SU-DHL-6 (cell line): ENCODE results near the gene GNAI2.

Experiments used
- H2AFZ ChIP-seq: fragments of 200-600 bp; sonication (generic); 2 replicates; pipeline ENCODE4 v1.6.1; 2014; ENCODE audit warnings: low read depth, mild to moderate bottlenecking, moderate library complexity, mixed read lengths, antibody characterized with exemption, low read length; ENCODE audit not compliant: severe bottlenecking
- H3F3A ChIP-seq: fragments of 200-600 bp; shearing (Covaris generic); 2 replicates; pipeline ENCODE4 v1.6.0; 2016; ENCODE audit warnings: antibody characterized with exemption, mild to moderate bottlenecking; ENCODE audit not compliant: insufficient read depth
- H3K27ac ChIP-seq: fragments of 200-600 bp; sonication (generic); 2 replicates; pipeline ENCODE4 v1.5.1; 2016; ENCODE audit warnings: low read depth, mild to moderate bottlenecking, low read length, moderate library complexity, mixed read lengths
- H3K27me3 ChIP-seq: fragments of 200-600 bp; sonication (generic), shearing (Covaris generic); 2 replicates; pipeline ENCODE4 v1.6.0; 2014; ENCODE audit warnings: mild to moderate bottlenecking, low read length
- H3K36me3 ChIP-seq: fragments of 200-600 bp; sonication (generic); 2 replicates; pipeline ENCODE4 v1.6.1; 2014; ENCODE audit warnings: mild to moderate bottlenecking, low read length, mixed read lengths
- H3K4me2 ChIP-seq: fragments of 300-600, 200-600 bp; shearing (Covaris generic), sonication (generic); 2 replicates; pipeline ENCODE4 v1.6.0; 2014; ENCODE audit warnings: low read length, low read depth, mild to moderate bottlenecking; ENCODE audit not compliant: poor library complexity, severe bottlenecking
- H3K4me3 ChIP-seq: fragments of 200-600 bp; sonication (generic); 2 replicates; pipeline ENCODE4 v1.5.1; 2014; ENCODE audit warnings: antibody characterized with exemption, low read length, mild to moderate bottlenecking, mixed read lengths; ENCODE audit not compliant: insufficient read depth, poor library complexity, severe bottlenecking
- H3K79me2 ChIP-seq: fragments of 200-600 bp; sonication (generic); 2 replicates; pipeline ENCODE4 v1.6.1; 2014; ENCODE audit warnings: mild to moderate bottlenecking, low read length, moderate library complexity; ENCODE audit not compliant: insufficient read depth
- H3K9ac ChIP-seq: fragments of 200-600 bp; sonication (generic); 2 replicates; pipeline ENCODE4 v1.7.0; 2014; ENCODE audit warnings: mild to moderate bottlenecking, low read length
- H3K9me2 ChIP-seq: fragments of 200-600 bp; sonication (generic); replicated peaks from 2 replicates; pipeline ENCODE4 v1.6.1; 2014; ENCODE audit warnings: low read length; ENCODE audit not compliant: insufficient read depth
- H3K9me3 ChIP-seq: fragments of 200-600 bp; sonication (generic); 2 replicates; pipeline ENCODE4 v1.6.1; 2014; ENCODE audit warnings: low read length, mixed read lengths; ENCODE audit not compliant: insufficient read depth
- H4K20me1 ChIP-seq: fragments of 200-600 bp; sonication (generic); 2 replicates; pipeline ENCODE4 v1.6.1; 2014; ENCODE audit warnings: low read depth, mild to moderate bottlenecking, antibody characterized with exemption, low read length, moderate library complexity, mixed read lengths
- EZH2phosphoT487 ChIP-seq: fragments of 200-600 bp; sonication (generic), shearing (Covaris generic); conservative IDR thresholded peaks from 2 replicates; pipeline ENCODE4 v1.6.1; 2018; ENCODE audit warnings: mild to moderate bottlenecking, antibody characterized with exemption, low read length, moderate library complexity, mixed read lengths
- TF ChIP-seq, protein P1 (sequence below): fragments of 200-600 bp; sonication (generic); IDR thresholded peaks from one replicate; pipeline ENCODE4 v1.5.1; 2017; ENCODE audit warnings: antibody characterized with exemption, mild to moderate bottlenecking, low read length, moderate library complexity; ENCODE audit not compliant: insufficient read depth, poor library complexity, severe bottlenecking

Gene GNAI2

DNA sequence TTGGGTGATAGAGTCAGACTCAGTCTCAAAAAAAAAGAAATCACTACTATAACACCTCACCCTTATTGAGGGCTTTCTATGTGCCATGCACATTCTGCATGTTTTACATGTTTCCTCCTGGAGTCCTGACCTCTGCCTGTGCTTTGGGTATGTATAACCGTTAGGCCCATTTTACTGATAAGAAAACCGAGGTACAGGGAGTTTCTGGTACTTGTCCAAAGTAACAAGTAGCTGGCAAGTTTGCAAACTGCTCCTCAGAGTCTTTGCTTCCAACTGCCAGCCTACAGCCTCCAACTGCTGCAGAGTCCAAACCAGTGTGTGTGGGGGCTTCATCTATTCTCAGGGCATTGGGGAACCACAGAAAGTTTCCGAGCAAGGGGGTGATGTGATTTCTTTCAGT lies 3.7 kb upstream of the GNAI2 start:
- Histone ChIP-seq H4K20me1 (no peaks in the 10 kb centered on the region), H3K9ac (no peak overlapping the region), H3K27me3 (no peaks in the 10 kb centered on the region), H3K4me2 (no peak overlapping the region), H3K36me3 (no peaks in the 10 kb centered on the region), H3K9me2 (no peaks in the 10 kb centered on the region), H3K27ac (no peak overlapping the region), H3F3A (no peaks in the 10 kb centered on the region), H3K9me3 (no peaks in the 10 kb centered on the region), H2AFZ (no peak overlapping the region), H3K79me2 (peaks cover 12% of the 10 kb centered on the region), H3K4me3 (no peak overlapping the region)
- TF ChIP-seq, protein P1, sequence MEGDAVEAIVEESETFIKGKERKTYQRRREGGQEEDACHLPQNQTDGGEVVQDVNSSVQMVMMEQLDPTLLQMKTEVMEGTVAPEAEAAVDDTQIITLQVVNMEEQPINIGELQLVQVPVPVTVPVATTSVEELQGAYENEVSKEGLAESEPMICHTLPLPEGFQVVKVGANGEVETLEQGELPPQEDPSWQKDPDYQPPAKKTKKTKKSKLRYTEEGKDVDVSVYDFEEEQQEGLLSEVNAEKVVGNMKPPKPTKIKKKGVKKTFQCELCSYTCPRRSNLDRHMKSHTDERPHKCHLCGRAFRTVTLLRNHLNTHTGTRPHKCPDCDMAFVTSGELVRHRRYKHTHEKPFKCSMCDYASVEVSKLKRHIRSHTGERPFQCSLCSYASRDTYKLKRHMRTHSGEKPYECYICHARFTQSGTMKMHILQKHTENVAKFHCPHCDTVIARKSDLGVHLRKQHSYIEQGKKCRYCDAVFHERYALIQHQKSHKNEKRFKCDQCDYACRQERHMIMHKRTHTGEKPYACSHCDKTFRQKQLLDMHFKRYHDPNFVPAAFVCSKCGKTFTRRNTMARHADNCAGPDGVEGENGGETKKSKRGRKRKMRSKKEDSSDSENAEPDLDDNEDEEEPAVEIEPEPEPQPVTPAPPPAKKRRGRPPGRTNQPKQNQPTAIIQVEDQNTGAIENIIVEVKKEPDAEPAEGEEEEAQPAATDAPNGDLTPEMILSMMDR = no peak
- no peak for TF ChIP-seq EZH2phosphoT487

DNA sequence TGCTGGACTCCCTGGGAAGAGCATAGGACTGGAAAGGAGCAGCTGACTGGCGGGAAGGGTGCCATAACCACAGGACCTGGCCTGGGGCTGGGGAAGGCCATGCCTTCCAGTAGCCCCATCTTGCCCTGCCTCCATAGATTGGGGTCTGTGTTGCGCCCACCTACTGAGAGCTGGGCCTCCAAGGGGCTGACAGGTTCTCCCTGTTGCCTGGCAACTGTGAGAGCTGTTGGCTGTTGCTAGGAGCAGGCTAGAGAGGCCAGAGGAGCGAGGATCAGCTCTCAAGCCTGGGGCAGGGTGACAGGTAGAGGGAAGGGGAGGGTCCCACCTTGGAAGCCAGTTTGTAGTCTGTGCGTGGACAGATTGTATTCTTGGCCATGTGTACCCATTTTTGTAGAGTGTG lies 2.8 kb upstream of the GNAI2 start:
- Histone ChIP-seq H3K9me3 (no peaks in the 10 kb centered on the region), H4K20me1 (no peaks in the 10 kb centered on the region), H3K4me2 (no peak overlapping the region), H3K9me2 (no peaks in the 10 kb centered on the region), H3K4me3 (no peak overlapping the region), H3K27me3 (no peaks in the 10 kb centered on the region), H3K9ac (no peak overlapping the region), H3K79me2 (peaks cover 20% of the 10 kb centered on the region), H3F3A (no peaks in the 10 kb centered on the region), H3K27ac (no peak overlapping the region), H3K36me3 (no peaks in the 10 kb centered on the region), H2AFZ (no peak overlapping the region)
- TF ChIP-seq EZH2phosphoT487 = no peak
- TF ChIP-seq, protein P1 = no peak

DNA sequence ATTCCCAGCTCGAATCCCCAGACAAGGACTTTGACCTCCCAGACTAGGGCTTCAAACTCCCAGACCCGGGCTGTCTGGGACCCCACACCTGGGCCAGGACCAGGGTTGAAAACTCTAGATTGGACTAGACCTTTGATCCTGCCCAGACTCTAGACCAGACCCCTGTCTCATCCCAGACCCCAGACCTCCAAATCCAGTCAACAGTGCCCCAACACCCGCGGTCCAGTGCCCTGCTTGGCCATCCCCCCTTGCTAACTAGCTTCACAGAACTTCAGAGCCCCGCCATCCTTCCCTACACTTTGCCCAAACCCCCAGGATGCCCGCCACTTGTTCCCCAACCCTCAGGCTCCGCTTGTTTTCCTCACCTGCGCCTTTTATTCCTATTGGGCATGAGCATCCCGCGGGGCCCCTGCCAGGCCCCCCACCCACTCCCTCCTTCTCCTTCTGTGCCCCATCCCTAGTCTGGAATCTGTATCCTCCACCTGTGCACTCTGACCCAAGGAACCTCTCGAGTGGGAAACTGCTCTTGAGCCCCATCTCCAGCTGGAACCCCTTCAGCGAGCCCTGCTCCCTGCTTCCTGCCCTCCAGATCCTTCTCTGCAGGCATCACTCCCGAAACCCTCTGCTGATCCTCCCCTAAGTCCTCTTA lies 604 bp downstream of the GNAI2 start:
- Histone ChIP-seq H3K9me3 (no peaks in the 10 kb centered on the region), H3K9ac (peak overlapping the region; percentile 72), H4K20me1 (no peaks in the 10 kb centered on the region), H3F3A (no peaks in the 10 kb centered on the region), H3K27me3 (no peaks in the 10 kb centered on the region), H3K36me3 (no peaks in the 10 kb centered on the region), H3K79me2 (peaks cover 52% of the 10 kb centered on the region), H3K4me3 (peak overlapping the region; percentile 96), H2AFZ (no peak overlapping the region), H3K27ac (peak overlapping the region; percentile 76), H3K4me2 (peak overlapping the region; percentile 84), H3K9me2 (no peaks in the 10 kb centered on the region)
- no peak for TF ChIP-seq EZH2phosphoT487
- TF ChIP-seq, protein P1 = no peak
